Stimulated activated CD4-positive, alpha-beta T cell treated with anti-CD3 and anti-CD28 coated beads, Interleukin-12 subunit alpha, Interleukin-12 subunit beta, amount 100 ng/mL, for 4 hours (primary cell): ENCODE measurements around the gene HUWE1.
"Not testable (repeated sequence)": the region's sequence is repeated elsewhere in the genome, so short reads cannot be mapped to it uniquely, and the experiment has no call there.

Source experiments
- DNase-seq: peaks from one replicate; pipeline ENCODE4 v3.0.0-alpha.2; 2020

Gene HUWE1

GRCh38 chrX:53605004-53605403, 81.5 kb downstream of the HUWE1 start:
- no peak for DNase-seq

DNA sequence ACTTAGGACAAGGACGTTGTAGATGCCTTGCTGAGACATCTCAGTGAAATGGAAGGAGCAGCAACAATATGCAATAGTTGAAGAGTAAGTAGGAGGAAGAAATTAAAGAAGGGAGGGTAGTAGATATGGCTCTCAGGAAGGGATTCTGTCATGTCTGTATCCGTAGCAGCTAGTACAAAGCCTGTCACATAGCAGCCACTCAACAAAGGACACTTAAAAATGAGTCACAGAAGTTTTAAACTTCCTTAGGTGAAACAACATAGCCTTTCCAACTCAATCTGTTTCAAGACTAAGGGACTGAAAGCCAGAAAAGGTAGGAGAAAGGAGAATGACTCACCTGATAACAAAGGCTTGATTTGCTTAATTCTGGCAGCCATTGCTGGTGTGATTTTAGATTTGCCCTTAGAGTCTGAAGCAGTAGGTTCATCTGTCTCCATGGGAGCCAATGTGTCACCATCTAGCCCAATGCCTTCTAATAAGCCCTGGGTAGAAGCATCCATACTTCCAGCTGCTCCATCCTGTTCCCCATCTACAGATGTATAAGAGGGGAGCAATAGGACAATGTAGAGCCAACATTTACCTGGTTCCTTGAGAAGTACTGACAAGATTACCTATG, 86.6 kb downstream of the HUWE1 start:
- no peak for DNase-seq

DNA sequence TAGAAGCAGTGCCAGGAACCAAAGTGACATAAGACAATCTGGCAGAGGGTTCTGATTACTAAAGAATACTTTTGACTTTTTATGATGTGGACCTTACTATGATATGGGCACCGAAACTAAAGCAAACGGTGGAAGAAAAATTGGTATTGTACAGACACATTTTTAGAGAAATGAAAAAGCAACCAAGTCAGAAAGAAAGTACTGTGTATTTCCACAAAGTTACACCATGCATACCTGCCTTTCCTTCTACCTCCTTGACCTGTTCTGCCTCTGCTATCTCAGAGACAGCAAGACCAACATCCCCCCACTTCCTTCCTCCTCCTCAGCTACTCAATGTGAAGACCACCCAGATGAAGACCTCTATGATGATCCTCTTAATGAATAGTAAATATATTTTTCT, 88.3 kb downstream of the HUWE1 start:
- DNase-seq: no peak

DNA sequence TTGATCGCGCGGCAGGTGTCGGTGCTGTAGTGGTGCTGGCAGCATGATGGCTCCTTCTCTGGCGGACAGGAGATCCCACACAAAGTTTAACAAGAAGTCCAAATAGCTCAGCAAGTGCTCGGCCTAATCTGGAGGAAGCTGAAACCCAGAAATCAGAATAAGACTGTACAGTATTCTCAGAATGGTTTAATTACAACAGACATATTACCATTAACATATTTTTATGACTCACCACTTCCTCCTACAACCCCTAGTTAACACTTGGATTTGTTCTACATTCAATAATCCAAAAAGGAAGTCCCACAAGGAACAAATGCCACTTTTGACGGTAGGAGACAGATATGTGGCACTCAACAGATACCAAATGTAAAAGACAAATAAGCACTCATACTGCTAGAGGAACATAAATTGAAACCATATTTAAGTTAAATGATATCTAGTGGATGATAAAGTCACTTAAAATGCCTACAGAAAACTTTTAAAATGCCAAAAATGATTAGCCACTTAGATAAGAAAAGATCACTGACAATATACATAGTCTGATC, 91.2 kb downstream of the HUWE1 start:
- DNase-seq: no peak

DNA sequence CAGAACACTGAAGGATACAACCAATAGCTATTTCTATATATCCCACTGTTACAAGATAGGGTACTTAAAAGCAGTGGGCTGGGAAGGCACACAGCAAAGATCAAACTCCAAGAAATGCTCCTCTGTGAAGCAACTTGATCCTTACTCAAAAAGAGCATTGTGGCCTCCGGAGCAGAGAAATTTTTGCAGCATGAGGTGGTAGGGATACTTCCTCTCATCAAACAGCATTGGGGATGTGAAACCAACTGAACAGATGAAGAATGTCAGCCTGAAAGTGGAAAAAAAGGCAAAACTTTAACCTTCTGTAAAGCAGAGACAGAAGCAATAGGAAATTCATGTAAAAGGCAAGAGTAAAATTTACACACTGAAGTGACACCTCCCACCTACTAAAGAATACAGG, 92.2 kb downstream of the HUWE1 start:
- no peak for DNase-seq

DNA sequence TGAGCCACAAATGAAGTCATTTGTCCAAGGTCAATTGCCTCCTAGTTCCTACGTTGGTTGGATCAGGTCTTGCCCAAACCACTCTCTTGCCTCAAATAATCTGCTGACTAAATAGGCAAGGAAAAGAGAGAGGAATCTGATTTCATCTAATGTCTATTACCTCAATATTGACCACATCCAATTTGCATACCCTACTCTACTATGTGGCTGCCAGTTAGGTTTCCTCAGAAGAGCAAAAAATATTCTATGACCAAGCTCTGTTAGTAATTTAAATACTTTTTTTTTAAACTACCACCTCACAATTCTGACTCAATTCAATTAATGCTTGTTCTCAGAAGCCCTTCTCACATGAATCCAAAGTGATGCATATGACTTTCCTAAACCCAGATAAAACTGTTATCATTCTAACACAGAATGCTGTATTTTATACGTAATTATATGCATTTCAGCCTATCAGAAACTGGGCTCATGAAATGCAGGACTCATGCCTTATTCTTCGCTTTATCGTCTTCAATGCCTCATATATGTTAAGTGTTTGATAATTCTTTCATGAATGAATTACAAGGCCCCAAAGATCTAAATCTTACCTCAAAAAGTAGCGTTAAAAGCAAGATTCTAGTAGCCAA, 98.6 kb downstream of the HUWE1 start:
- DNase-seq: no peak

DNA sequence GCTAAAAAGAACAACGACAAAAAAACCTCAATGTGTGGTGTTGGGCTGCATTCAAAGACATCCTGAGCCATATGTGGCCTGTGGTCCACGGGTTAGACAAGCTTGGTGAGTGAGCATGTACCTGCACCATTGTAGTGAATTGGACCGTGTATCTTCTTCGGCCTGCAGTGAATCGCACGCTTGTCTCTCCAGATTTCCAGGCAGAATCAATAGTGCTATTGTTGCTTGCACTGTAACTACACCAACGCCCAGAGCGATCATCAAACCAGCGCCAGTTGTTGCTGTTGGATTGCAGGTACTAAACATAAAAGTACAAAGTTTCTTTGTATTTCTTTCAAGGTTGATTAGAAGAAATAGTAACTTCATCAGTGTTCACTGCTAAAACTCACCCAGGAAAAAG, 101.6 kb downstream of the HUWE1 start:
- DNase-seq: no peak

GRCh38 chrX:53583571-53583970, 102.9 kb downstream of the HUWE1 start:
- no peak for DNase-seq

DNA sequence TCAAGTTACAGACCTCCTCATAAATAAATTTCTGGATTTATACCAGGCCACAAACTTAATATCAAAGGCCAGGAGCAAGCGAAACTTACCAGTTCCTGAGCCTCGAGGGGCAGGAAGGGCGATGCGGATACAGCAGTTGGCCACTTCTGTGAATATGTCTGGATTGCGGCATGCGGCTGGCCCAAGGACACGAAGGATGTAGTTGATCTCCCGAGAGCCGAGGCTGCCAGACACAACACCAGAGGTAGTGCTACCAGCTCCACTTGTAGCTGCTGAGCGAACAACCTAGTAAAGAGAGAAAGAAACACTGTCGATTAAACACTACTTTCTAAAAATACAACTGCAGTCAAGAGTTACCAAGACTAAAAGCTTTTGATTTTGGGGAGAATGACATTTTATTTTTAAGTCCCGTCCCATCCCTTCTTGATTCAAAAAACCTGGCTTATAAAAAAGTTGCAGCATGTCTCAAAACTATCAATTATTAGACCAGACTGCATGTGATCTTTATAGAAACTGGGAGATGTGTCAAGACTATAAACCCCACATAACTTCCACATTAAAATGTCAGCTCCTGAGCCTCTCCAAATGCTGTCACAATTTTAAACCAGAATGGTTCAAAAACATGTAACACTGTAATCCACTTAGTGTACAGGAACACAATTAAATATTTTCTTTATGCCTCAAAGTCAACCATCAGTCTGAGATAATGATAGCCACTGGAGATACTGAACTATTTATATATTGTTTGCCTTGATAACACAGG, 105.6 kb downstream of the HUWE1 start:
- DNase-seq: no peak

GRCh38 chrX:53571494-53571893, 115.0 kb downstream of the HUWE1 start:
- no peak for DNase-seq

GRCh38 chrX:53563324-53563723, 123.2 kb downstream of the HUWE1 start:
- no peak for DNase-seq

- no peak for DNase-seq
Observed at GRCh38 chrX:53561912-53562311, 124.6 kb downstream of the HUWE1 start.

GRCh38 chrX:53558646-53559045, 127.9 kb downstream of the HUWE1 start:
- DNase-seq: no peak

GRCh38 chrX:53556868-53557267, 129.7 kb downstream of the HUWE1 start:
- no peak for DNase-seq

- no peak for DNase-seq
Observed at GRCh38 chrX:53550756-53551463, 135.6 kb downstream of the HUWE1 start.

DNA sequence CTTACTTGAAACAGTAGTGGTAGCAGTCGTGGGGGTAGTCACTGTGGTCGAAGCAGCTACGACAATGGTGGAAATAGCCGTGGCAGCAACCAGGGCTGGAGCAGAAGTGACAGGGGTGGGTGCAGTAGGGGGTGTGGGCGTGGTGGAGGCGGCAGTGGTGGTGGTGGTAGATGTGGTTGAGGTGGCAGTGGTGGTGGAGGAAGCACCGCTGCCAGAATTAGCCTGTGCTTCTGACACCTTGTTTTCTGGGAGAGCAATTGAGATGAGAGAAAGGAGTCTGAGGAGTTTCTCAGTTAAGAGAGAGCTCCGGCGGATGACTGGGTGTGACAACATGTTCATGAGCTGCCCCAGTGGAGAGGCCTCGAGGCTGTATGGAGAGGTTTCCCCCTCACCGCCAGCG, 138.9 kb downstream of the HUWE1 start:
- no peak for DNase-seq

- no peak for DNase-seq
Observed at GRCh38 chrX:53544936-53545335, 141.6 kb downstream of the HUWE1 start.

DNA sequence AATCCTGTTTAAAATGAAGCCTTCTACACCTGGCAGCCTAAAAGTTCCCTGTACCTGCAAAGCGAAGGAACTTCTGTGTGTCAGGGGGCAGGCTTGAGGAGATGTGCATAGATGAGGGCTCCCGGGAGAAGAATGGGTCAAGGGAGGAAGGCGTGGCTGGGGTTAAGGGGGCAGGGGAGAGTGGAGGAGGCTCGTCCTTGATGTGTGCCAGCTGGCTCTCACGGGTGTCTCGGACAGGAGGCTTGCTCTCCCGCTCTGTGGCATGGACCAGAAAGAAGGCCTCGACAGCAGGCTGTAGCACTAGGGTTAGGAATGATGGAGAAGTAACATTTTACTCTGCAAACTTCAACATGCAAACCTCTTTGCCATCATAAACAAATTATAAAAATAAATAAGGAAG, 147.7 kb downstream of the HUWE1 start:
- DNase-seq: no peak

DNA sequence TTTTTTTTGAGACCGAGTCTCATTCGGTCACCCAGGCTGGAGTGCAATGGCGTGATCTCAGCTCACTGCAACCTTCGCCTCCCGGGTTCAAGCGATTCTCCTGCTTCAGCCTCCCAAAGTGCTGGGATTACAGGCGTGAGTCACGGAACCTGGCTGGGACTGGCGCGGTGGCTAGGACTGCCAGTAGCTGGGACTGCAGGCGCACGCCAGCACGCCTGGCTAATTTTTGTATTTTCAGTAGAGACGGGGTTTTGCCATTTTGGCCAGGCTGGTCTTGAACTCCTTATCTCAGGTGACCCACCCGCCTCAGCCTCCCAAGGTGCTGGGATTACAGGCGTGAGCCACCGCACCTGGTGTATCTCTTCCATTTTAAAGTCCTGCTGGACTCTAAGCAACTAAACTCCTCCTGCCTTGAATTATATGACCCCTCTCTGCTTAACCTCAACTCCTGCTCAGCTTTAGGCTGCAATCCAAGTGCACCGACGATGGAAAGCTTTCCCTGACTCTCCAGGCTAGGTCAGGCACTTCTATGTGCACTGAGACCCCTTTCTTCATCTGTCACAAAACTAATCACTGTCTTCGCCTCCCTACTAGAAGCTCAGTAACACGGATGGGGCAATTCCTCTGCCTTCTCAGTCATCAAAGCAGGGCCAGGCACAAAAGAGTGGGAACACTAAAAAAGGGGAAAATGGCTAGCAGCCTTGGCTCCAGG, 155.1 kb downstream of the HUWE1 start:
- not testable (repeated sequence) for DNase-seq

DNA sequence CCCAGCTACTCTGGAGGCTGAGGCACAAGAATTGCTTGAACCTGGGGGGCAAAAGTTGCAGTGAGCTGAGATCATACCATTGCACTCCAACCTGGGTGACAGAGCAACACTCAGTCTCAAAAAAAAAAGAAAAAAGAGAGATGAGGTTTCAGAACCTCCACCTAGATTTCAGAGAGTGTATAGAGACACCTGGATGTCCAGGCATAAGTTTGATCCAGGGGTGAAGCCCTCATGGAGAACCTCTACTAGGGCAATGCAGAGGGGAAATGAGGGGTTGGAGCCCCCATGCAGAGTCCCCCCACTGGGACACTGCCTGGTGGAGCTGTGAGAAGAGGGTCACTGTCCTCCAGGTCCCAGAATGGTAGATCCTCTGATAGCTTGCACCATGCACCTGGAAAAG, 159.5 kb downstream of the HUWE1 start:
- no peak for DNase-seq

GRCh38 chrX:53511322-53511721, 175.2 kb downstream of the HUWE1 start:
- no peak for DNase-seq

- not testable (repeated sequence) for DNase-seq
Observed at GRCh38 chrX:53504035-53504434, 182.5 kb downstream of the HUWE1 start.

GRCh38 chrX:53494436-53494835, 192.1 kb downstream of the HUWE1 start:
- DNase-seq: no peak
